Endodermal cell (in vitro differentiated cells): ENCODE data around the gene ERP27. TPM values are rescaled to one million over a fixed set of nuclear protein-coding genes. Genes with fewer than 3 reads are reported as not detected.

ENCODE experiments used
- DNase-seq: peaks from one replicate; pipeline ENCODE4 v3.0.0-alpha.2; 2017
- H3K27ac ChIP-seq: 2 replicates; pipeline ENCODE4 v1.5.1; 2013; ENCODE audit warnings: mild to moderate bottlenecking, low read depth, low read length, moderate library complexity
- H3K27me3 ChIP-seq: 2 replicates; pipeline ENCODE4 v1.6.1; 2013; ENCODE audit warnings: mild to moderate bottlenecking, low read length, moderate library complexity; ENCODE audit not compliant: insufficient read depth, control insufficient read depth, poor library complexity, severe bottlenecking
- H3K36me3 ChIP-seq: 2 replicates; pipeline ENCODE4 v1.7.0; 2013; ENCODE audit warnings: mild to moderate bottlenecking, low read length, moderate library complexity; ENCODE audit not compliant: control insufficient read depth, insufficient read depth
- H3K4me1 ChIP-seq: one replicate; pipeline ENCODE4 v1.7.0; 2013; ENCODE audit warnings: low read length; ENCODE audit not compliant: control insufficient read depth, insufficient read depth
- H3K4me3 ChIP-seq: 2 replicates; pipeline ENCODE4 v1.5.1; 2013; ENCODE audit warnings: mild to moderate bottlenecking, low read length, moderate library complexity
- H3K9ac ChIP-seq: 2 replicates; pipeline ENCODE4 v1.6.1; 2013; ENCODE audit warnings: mild to moderate bottlenecking, low read length, moderate library complexity; ENCODE audit not compliant: poor library complexity, severe bottlenecking; ENCODE audit errors: extremely low read depth
- H3K9me3 ChIP-seq: 2 replicates; pipeline ENCODE4 v1.6.1; 2013; ENCODE audit warnings: mild to moderate bottlenecking, low read length, moderate library complexity; ENCODE audit not compliant: control insufficient read depth
- H3K27ac Mint-ChIP-seq: 2 replicates; pipeline ENCODE4 v1.8.0; 2020; ENCODE audit warnings: mixed read lengths
- H3K27me3 Mint-ChIP-seq: 2 replicates; pipeline ENCODE4 v1.8.0; 2021; ENCODE audit warnings: mild to moderate bottlenecking, mixed read lengths; ENCODE audit not compliant: insufficient read depth
- H3K36me3 Mint-ChIP-seq: 2 replicates; pipeline ENCODE4 v1.8.0; 2020; ENCODE audit warnings: low read depth, mixed read lengths
- H3K4me1 Mint-ChIP-seq: 2 replicates; pipeline ENCODE4 v1.8.0; 2020; ENCODE audit warnings: mixed read lengths
- H3K4me3 Mint-ChIP-seq: 2 replicates; pipeline ENCODE4 v1.8.0; 2020; ENCODE audit warnings: mild to moderate bottlenecking, moderate library complexity, mixed read lengths
- H3K9me3 Mint-ChIP-seq: 2 replicates; pipeline ENCODE4 v1.8.0; 2020; ENCODE audit warnings: mild to moderate bottlenecking, mixed read lengths
- CTCF ChIP-seq: fragments of 200-600 bp; sonication (generic); conservative IDR thresholded peaks from 2 replicates; pipeline ENCODE4 v1.5.0; 2021; ENCODE audit warnings: antibody characterized with exemption, mild to moderate bottlenecking
- WGBS, 2 experiments: methylation state at CpG; one replicate each; pipeline versions ENCODE4 v1.1.5 to v1.1.7; 2013; ENCODE audit warnings: missing lambda C conversion rate in 2 of 2, mixed read lengths in 1 of 2; ENCODE audit not compliant: insufficient coverage in 1 of 2, insufficient read length in 1 of 2; 5-methylcytosine and 5-hydroxymethylcytosine counted together
- total RNA-seq, 2 donors: library from RNA; stranded (reverse); fragmentation: NEBNext Ultra II Directional in 1 of 2; extraction: Animal tissue kit (Norgen Biotek cat#: 25700) in 1 of 2; gene quantifications; 2 replicates in 1 of 2; 3 replicates in 1 of 2; pipeline ENCODE4 v1.2.1, GENCODE V29; 2021

Gene ERP27
- total RNA-seq, 2 donors from 2014 or later, result 0.15 to 0.22 TPM

- Mint-ChIP-seq H3K27me3 (no peaks in the 10 kb centered on the region), H3K27ac (peak overlapping the region; percentile 93), H3K4me1 (peaks cover 18% of the 10 kb centered on the region), H3K4me3 (no peak overlapping the region), H3K36me3 (no peaks in the 10 kb centered on the region), H3K9me3 (no peaks in the 10 kb centered on the region)
- peak; percentile 68 for DNase-seq
- no peak for TF ChIP-seq CTCF
- no peak overlapping the region for H3K4me3 ChIP-seq
- no peaks in the 10 kb centered on the region for H3K36me3 ChIP-seq
- no peaks in the 10 kb centered on the region for H3K9me3 ChIP-seq
- H3K4me1 ChIP-seq, result peaks cover 9% of the 10 kb centered on the region
- no peak overlapping the region for H3K9ac ChIP-seq
- no peak overlapping the region for H3K27ac ChIP-seq
- no peaks in the 10 kb centered on the region for H3K27me3 ChIP-seq
- 73 to 86% methylated on average over 3 of the region's 3 CpGs for WGBS, 2 experiments
Observed at GRCh38 chr12:14948672-14949071, 10.3 kb upstream of the ERP27 start.

GRCh38 chr12:14946861-14947260 lies 8.5 kb upstream of the ERP27 start:
- Histone ChIP-seq H3K9ac (no peak overlapping the region), H3K36me3 (no peaks in the 10 kb centered on the region), H3K4me3 (no peak overlapping the region), H3K27me3 (no peaks in the 10 kb centered on the region), H3K27ac (no peak overlapping the region), H3K9me3 (no peaks in the 10 kb centered on the region), H3K4me1 (peaks cover 9% of the 10 kb centered on the region)
- no peaks in the 10 kb centered on the region for H3K36me3 Mint-ChIP-seq
- H3K27me3 Mint-ChIP-seq, result no peaks in the 10 kb centered on the region
- no peaks in the 10 kb centered on the region for H3K9me3 Mint-ChIP-seq
- no peak overlapping the region for H3K27ac Mint-ChIP-seq
- no peak for TF ChIP-seq CTCF
- 91% methylated on average over 1 of the region's 1 CpG; no CpG with 5 or more reads in 1 of the 2 experiments for WGBS, 2 experiments
- peaks cover 18% of the 10 kb centered on the region for H3K4me1 Mint-ChIP-seq
- H3K4me3 Mint-ChIP-seq, result no peak overlapping the region
- DNase-seq, result no peak

GRCh38 chr12:14946162-14946561 lies 7.8 kb upstream of the ERP27 start:
- Mint-ChIP-seq H3K4me3 (no peak overlapping the region), H3K27me3 (no peaks in the 10 kb centered on the region), H3K4me1 (peaks cover 18% of the 10 kb centered on the region), H3K9me3 (no peaks in the 10 kb centered on the region), H3K36me3 (no peaks in the 10 kb centered on the region), H3K27ac (no peak overlapping the region)
- no peak overlapping the region for H3K4me3 ChIP-seq
- H3K27me3 ChIP-seq, result no peaks in the 10 kb centered on the region
- 94 to 96% methylated on average over 2 of the region's 2 CpGs for WGBS, 2 experiments
- H3K9ac ChIP-seq, result no peak overlapping the region
- DNase-seq, result no peak
- no peak for TF ChIP-seq CTCF
- H3K36me3 ChIP-seq, result no peaks in the 10 kb centered on the region
- H3K9me3 ChIP-seq, result no peaks in the 10 kb centered on the region
- no peak overlapping the region for H3K27ac ChIP-seq
- H3K4me1 ChIP-seq, result peaks cover 9% of the 10 kb centered on the region
